MM.1S (cell line): ENCODE results near the gene SURF2.

Experiments
- DNase-seq: peaks from one replicate; pipeline ENCODE4 v3.0.0-alpha.2; 2015
- H2AFZ ChIP-seq: fragments of 300-600 bp; sonication (generic); 2 replicates; pipeline ENCODE4 v1.6.0; 2016; ENCODE audit warnings: antibody characterized with exemption, low read length
- H3F3A ChIP-seq: fragments of 300-600 bp; sonication (generic); 2 replicates; pipeline ENCODE4 v1.6.1; 2016; ENCODE audit warnings: mild to moderate bottlenecking, antibody characterized with exemption, low read length, moderate library complexity, mixed read lengths; ENCODE audit not compliant: insufficient read depth
- H3K27ac ChIP-seq: fragments of 300-600 bp; sonication (generic); 2 replicates; pipeline ENCODE4 v1.5.1; 2016; ENCODE audit warnings: mild to moderate bottlenecking, low read length
- H3K27me3 ChIP-seq: fragments of 300-600 bp; sonication (generic); replicated peaks from 2 replicates; pipeline ENCODE4 v1.6.0; 2016; ENCODE audit warnings: low read length; ENCODE audit not compliant: insufficient read depth
- H3K36me3 ChIP-seq: fragments of 300-600 bp; sonication (generic); replicated peaks from 2 replicates; pipeline ENCODE4 v1.6.1; 2016; ENCODE audit warnings: mild to moderate bottlenecking, low read length, mixed read lengths; ENCODE audit not compliant: insufficient read depth
- H3K4me1 ChIP-seq: fragments of 300-600 bp; sonication (generic); 2 replicates; pipeline ENCODE4 v1.6.1; 2016; ENCODE audit warnings: low read length, mixed read lengths
- H3K4me2 ChIP-seq: fragments of 300-600 bp; sonication (generic); 2 replicates; pipeline ENCODE4 v1.6.0; 2016; ENCODE audit warnings: low read depth, low read length
- H3K4me3 ChIP-seq: fragments of 300-600 bp; sonication (generic); 2 replicates; pipeline ENCODE4 v1.5.1; 2016; ENCODE audit warnings: low read length, mixed read lengths
- H3K79me2 ChIP-seq: fragments of 300-600 bp; sonication (generic); 2 replicates; pipeline ENCODE4 v1.6.1; 2016; ENCODE audit warnings: mixed run types, low read length, mixed read lengths
- H3K9ac ChIP-seq: fragments of 300-600 bp; sonication (generic); 2 replicates; pipeline ENCODE4 v1.6.1; 2016; ENCODE audit warnings: low read length, mixed read lengths
- H3K9me2 ChIP-seq: fragments of 300-600 bp; sonication (generic); replicated peaks from 2 replicates; pipeline ENCODE4 v1.6.1; 2016; ENCODE audit warnings: mild to moderate bottlenecking, low read length, mixed read lengths; ENCODE audit not compliant: insufficient read depth
- H3K9me3 ChIP-seq: fragments of 300-600 bp; sonication (generic); replicated peaks from 2 replicates; pipeline ENCODE4 v1.6.1; 2016; ENCODE audit warnings: mild to moderate bottlenecking, low read length, mixed read lengths; ENCODE audit not compliant: insufficient read depth
- H4K20me1 ChIP-seq: fragments of 300-600 bp; sonication (generic); 2 replicates; pipeline ENCODE4 v1.6.1; 2016; ENCODE audit warnings: mild to moderate bottlenecking, low read length, moderate library complexity, mixed read lengths; ENCODE audit not compliant: insufficient read depth
- EZH2 ChIP-seq: fragments of 300-600 bp; sonication (generic); optimal IDR thresholded peaks from 2 replicates; pipeline ENCODE3; 2017; ENCODE audit warnings: low read depth, mild to moderate bottlenecking, antibody characterized with exemption, low read length, mixed read lengths
- EZH2phosphoT487 ChIP-seq: fragments of 300-600 bp; sonication (generic); IDR thresholded peaks from 2 replicates; pipeline ENCODE4 v1.6.1; 2018; ENCODE audit warnings: antibody characterized with exemption, low read length
- TF ChIP-seq, protein P1 (sequence below): fragments of 300-600 bp; sonication (generic); IDR thresholded peaks from 2 replicates; pipeline ENCODE4 v1.5.1; 2016; ENCODE audit warnings: antibody characterized with exemption, low read length, mixed read lengths

Gene SURF2

DNA sequence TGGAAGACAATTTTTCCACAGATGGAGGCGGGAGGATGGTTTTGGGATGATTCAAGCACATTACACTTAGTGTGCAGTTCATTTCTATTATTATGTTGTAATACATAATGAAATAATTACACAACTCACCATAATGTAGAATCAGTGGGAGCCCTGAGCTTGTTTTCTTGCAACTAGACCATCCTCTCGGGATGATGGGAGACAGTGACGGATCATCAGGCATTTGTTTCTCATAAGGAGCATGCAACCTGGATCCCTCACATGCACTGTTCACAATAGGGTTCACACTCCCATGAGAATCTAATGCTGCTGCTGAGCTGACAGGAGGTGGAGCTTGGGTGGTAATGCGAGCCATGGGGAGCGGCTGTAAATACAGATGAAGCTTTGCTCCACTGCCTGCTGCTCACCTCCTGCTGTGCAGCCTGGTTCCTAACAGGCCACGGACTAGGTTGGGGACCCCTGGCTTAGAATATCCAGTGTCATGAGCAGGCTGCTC is 21.4 kb downstream of the SURF2 start:
- Histone ChIP-seq H3K27ac (no peak overlapping the region), H3K79me2 (peaks cover 29% of the 10 kb centered on the region), H3K27me3 (peaks cover 29% of the 10 kb centered on the region), H3K4me3 (no peak overlapping the region), H3K36me3 (no peaks in the 10 kb centered on the region; the same call in 1 of the 2 replicates), H3K9me3 (no peaks in the 10 kb centered on the region), H3K4me2 (no peak overlapping the region), H3K9me2 (no peaks in the 10 kb centered on the region), H4K20me1 (peaks cover 3% of the 10 kb centered on the region; the same call in 1 of the 2 replicates), H3K9ac (no peak overlapping the region), H3K4me1 (no peaks in the 10 kb centered on the region), H3F3A (no peaks in the 10 kb centered on the region), H2AFZ (no peak overlapping the region)
- TF ChIP-seq EZH2phosphoT487 (no peak), EZH2 (no peak)
- TF ChIP-seq, protein P1, sequence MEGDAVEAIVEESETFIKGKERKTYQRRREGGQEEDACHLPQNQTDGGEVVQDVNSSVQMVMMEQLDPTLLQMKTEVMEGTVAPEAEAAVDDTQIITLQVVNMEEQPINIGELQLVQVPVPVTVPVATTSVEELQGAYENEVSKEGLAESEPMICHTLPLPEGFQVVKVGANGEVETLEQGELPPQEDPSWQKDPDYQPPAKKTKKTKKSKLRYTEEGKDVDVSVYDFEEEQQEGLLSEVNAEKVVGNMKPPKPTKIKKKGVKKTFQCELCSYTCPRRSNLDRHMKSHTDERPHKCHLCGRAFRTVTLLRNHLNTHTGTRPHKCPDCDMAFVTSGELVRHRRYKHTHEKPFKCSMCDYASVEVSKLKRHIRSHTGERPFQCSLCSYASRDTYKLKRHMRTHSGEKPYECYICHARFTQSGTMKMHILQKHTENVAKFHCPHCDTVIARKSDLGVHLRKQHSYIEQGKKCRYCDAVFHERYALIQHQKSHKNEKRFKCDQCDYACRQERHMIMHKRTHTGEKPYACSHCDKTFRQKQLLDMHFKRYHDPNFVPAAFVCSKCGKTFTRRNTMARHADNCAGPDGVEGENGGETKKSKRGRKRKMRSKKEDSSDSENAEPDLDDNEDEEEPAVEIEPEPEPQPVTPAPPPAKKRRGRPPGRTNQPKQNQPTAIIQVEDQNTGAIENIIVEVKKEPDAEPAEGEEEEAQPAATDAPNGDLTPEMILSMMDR = no peak
- no peak for DNase-seq

DNA sequence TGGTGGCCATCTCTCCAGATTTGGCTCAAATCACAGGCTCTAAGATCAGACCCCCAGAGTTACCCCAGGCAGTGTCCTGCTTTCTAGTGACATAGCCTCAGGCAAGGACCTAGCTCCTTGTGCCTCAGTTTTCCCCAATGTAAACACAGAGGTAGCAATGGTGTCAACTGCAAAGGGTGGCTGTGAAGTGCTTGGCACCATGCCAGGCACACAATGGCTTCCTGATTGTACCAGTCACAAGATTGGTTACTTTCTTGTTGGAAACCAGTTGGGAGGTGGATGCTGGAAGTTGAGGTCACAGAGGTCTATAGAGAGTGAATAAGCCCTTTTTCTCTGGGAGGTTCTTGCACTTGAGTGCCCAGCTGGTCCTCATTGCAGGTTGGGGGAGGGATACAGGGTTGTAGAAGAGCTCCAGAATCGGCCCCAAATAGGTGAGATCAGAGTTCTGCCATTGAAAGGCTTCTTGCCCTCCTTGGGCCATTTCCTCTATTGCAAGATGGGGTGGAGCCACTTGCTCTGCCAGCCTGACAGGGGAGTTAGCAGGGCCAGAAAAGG is 22.1 kb downstream of the SURF2 start:
- Histone ChIP-seq H3K27me3 (peaks cover 29% of the 10 kb centered on the region), H3F3A (no peaks in the 10 kb centered on the region), H3K36me3 (no peaks in the 10 kb centered on the region), H3K4me2 (no peak overlapping the region), H2AFZ (no peak overlapping the region), H4K20me1 (no peaks in the 10 kb centered on the region), H3K9me3 (no peaks in the 10 kb centered on the region), H3K9ac (no peak overlapping the region), H3K27ac (no peak overlapping the region), H3K9me2 (no peaks in the 10 kb centered on the region), H3K4me3 (no peak overlapping the region), H3K79me2 (peaks cover 22% of the 10 kb centered on the region), H3K4me1 (no peaks in the 10 kb centered on the region)
- DNase-seq = no peak
- TF ChIP-seq EZH2phosphoT487 = no peak
- TF ChIP-seq EZH2 = no peak
- TF ChIP-seq, protein P1 = no peak

DNA sequence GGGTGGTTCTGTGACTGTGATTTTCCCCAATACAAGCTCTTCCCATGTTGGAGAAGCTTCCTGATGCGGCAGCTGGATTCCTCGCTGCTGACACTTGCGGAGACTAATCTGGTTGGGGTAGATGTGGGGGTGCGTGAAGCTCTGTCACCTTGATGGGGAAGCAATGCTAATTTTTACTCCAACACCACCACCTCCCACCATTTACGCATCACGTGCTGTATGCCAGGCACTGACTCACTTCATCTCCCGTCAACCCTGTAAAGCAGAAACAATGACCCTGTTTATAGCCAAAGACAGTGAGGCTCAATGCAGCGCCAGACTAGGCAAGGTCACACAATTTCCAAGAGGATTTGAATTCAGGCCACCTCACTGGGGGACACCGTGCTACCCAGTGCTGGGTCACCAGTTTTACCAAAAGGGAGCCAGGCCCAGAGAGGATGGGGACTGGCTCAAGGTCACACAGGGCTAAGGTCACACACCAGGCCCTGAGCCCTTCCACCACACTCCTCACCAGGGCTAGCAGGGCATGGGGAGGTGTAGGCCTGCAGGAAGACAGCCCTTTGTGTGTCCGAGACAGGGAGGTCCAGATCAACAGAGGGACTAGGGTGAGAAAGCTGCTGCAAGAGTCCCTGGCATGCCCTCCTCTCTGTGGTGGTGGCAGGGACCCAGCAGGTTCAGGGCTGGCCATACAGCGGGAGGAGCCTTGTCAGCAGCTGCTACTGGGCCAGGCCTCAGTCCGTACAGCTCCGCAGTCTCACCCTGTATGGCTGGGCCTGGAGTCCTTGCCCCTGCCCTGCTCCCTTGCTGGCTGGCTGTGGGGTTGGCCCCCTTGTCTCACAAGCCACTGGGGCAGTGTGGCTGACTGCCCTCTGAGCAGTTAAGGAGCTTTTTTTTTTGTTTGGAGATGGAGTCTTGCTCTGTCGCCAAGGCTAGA is 23.1 kb downstream of the SURF2 start:
- Histone ChIP-seq H3K79me2 (peaks cover 13% of the 10 kb centered on the region), H4K20me1 (no peaks in the 10 kb centered on the region), H3K4me2 (no peak overlapping the region), H3K4me3 (no peak overlapping the region), H3K36me3 (no peaks in the 10 kb centered on the region), H3K9me2 (no peaks in the 10 kb centered on the region), H3K27ac (no peak overlapping the region), H3F3A (no peaks in the 10 kb centered on the region), H2AFZ (no peak overlapping the region), H3K4me1 (no peaks in the 10 kb centered on the region), H3K9ac (no peak overlapping the region), H3K9me3 (no peaks in the 10 kb centered on the region), H3K27me3 (peaks cover 29% of the 10 kb centered on the region)
- TF ChIP-seq, protein P1 = no peak
- TF ChIP-seq EZH2phosphoT487 = no peak
- no peak for TF ChIP-seq EZH2
- DNase-seq = no peak
